Measurements from ENCODE around the gene OARD1. TPM values are rescaled to one million over a fixed set of nuclear protein-coding genes. Genes with fewer than 3 reads are reported as not detected.

OARD1 gene
- total and polyA plus RNA-seq, 2 donors: 16.9 to 26.3 TPM

- no peak overlapping the region for H3K27ac ChIP-seq (ENCODE audit: low read depth)
- 90% methylated on average over 7 of the region's 7 CpGs for WGBS
Observed at GRCh38 chr6:41049955-41050354, 22.2 kb downstream of the OARD1 start.

GRCh38 chr6:41049521-41049920 is 22.6 kb downstream of the OARD1 start:
- Histone ChIP-seq H3K4me3 (ENCODE audit: low read depth, low read length) (no peak overlapping the region), H3K4me1 (ENCODE audit: insufficient read depth) (no peaks in the 10 kb centered on the region), H3K27ac (ENCODE audit: low read depth) (no peak overlapping the region), H3K36me3 (ENCODE audit: insufficient read depth) (no peaks in the 10 kb centered on the region)
- DNase-seq (ENCODE audit: extremely low spot score): no peak
- WGBS: 57% methylated on average over 1 of the region's 1 CpG

More at GRCh38 chr6:41049955-41050354, 22.2 kb downstream of the OARD1 start:
- Histone ChIP-seq H3K4me1 (ENCODE audit: insufficient read depth) (no peaks in the 10 kb centered on the region), H3K4me3 (ENCODE audit: low read depth, low read length) (no peak overlapping the region), H3K36me3 (ENCODE audit: insufficient read depth) (no peaks in the 10 kb centered on the region)
- no peak for DNase-seq (ENCODE audit: extremely low spot score)

- no peak for DNase-seq (ENCODE audit: extremely low spot score)
- 64% methylated on average over 9 of the region's 9 CpGs for WGBS
- Histone ChIP-seq H3K36me3 (ENCODE audit: insufficient read depth) (no peaks in the 10 kb centered on the region), H3K27ac (ENCODE audit: low read depth) (no peak overlapping the region), H3K4me3 (ENCODE audit: low read depth, low read length) (no peak overlapping the region), H3K4me1 (ENCODE audit: insufficient read depth) (no peaks in the 10 kb centered on the region)
Observed at GRCh38 chr6:41047745-41048732, 24.1 kb downstream of the OARD1 start.

- DNase-seq (ENCODE audit: extremely low spot score): no peak
- Histone ChIP-seq H3K4me1 (ENCODE audit: insufficient read depth) (no peaks in the 10 kb centered on the region), H3K4me3 (ENCODE audit: low read depth, low read length) (no peak overlapping the region), H3K36me3 (ENCODE audit: insufficient read depth) (no peaks in the 10 kb centered on the region), H3K27ac (ENCODE audit: low read depth) (no peak overlapping the region)
- WGBS: 98% methylated on average over 2 of the region's 2 CpGs
Observed at GRCh38 chr6:41047306-41047705, 24.9 kb downstream of the OARD1 start.

- Histone ChIP-seq H3K27ac (ENCODE audit: low read depth) (no peak overlapping the region), H3K36me3 (ENCODE audit: insufficient read depth) (no peaks in the 10 kb centered on the region), H3K4me1 (ENCODE audit: insufficient read depth) (no peaks in the 10 kb centered on the region), H3K4me3 (ENCODE audit: low read depth, low read length) (no peak overlapping the region)
- no peak for DNase-seq (ENCODE audit: extremely low spot score)
- 100% methylated on average over 1 of the region's 1 CpG for WGBS
Observed at GRCh38 chr6:41046084-41046483, 26.1 kb downstream of the OARD1 start.

GRCh38 chr6:41045664-41046063 is 26.5 kb downstream of the OARD1 start:
- Histone ChIP-seq H3K27ac (ENCODE audit: low read depth) (no peak overlapping the region), H3K4me3 (ENCODE audit: low read depth, low read length) (no peak overlapping the region), H3K4me1 (ENCODE audit: insufficient read depth) (no peaks in the 10 kb centered on the region), H3K36me3 (ENCODE audit: insufficient read depth) (no peaks in the 10 kb centered on the region)
- no peak for DNase-seq (ENCODE audit: extremely low spot score)
- 70% methylated on average over 5 of the region's 5 CpGs for WGBS

GRCh38 chr6:41043151-41043550 is 29.0 kb downstream of the OARD1 start:
- H3K27ac ChIP-seq (ENCODE audit: low read depth): no peak overlapping the region
- WGBS: 97% methylated on average over 3 of the region's 3 CpGs
- no peaks in the 10 kb centered on the region for H3K4me1 ChIP-seq (ENCODE audit: insufficient read depth)
- H3K36me3 ChIP-seq (ENCODE audit: insufficient read depth): no peaks in the 10 kb centered on the region
- H3K4me3 ChIP-seq (ENCODE audit: low read depth, low read length): no peak overlapping the region
- DNase-seq (ENCODE audit: extremely low spot score): no peak

- Histone ChIP-seq H3K36me3 (ENCODE audit: insufficient read depth) (no peaks in the 10 kb centered on the region), H3K4me3 (ENCODE audit: low read depth, low read length) (no peak within 1 kb of the TSS), H3K4me1 (ENCODE audit: insufficient read depth) (no peaks in the 10 kb centered on the region), H3K27ac (ENCODE audit: low read depth) (no peak within 1 kb of the TSS)
- 93% methylated on average over 10 of the region's 10 CpGs for WGBS
- DNase-seq (ENCODE audit: extremely low spot score): no peak
Observed at GRCh38 chr6:41042226-41043055, 29.7 kb downstream of the OARD1 start, which contains the start of gene TSPO2. Gene TSPO2, plus strand, starts transcription at chr6:41042467. Its CDS starts 519 bp downstream, at chr6:41042986.

GRCh38 chr6:41040940-41041536 is 31.1 kb downstream of the OARD1 start:
- DNase-seq (ENCODE audit: extremely low spot score): no peak
- Histone ChIP-seq H3K27ac (ENCODE audit: low read depth) (no peak overlapping the region), H3K36me3 (ENCODE audit: insufficient read depth) (no peaks in the 10 kb centered on the region), H3K4me1 (ENCODE audit: insufficient read depth) (no peaks in the 10 kb centered on the region), H3K4me3 (ENCODE audit: low read depth, low read length) (no peak overlapping the region)
- WGBS: 81% methylated on average over 1 of the region's 1 CpG

- Histone ChIP-seq H3K36me3 (ENCODE audit: insufficient read depth) (no peaks in the 10 kb centered on the region), H3K4me3 (ENCODE audit: low read depth, low read length) (no peak overlapping the region), H3K27ac (ENCODE audit: low read depth) (no peak overlapping the region), H3K4me1 (ENCODE audit: insufficient read depth) (no peaks in the 10 kb centered on the region)
- 72% methylated on average over 6 of the region's 6 CpGs for WGBS
- no peak for DNase-seq (ENCODE audit: extremely low spot score)
Observed at GRCh38 chr6:41040101-41040939, 31.8 kb downstream of the OARD1 start.

GRCh38 chr6:41039060-41039998 is 32.8 kb downstream of the OARD1 start, which contains the start of gene UNC5CL:
Gene UNC5CL, minus strand, starts transcription at chr6:41039221. Its CDS starts 4,147 bp downstream, at chr6:41035074.
- Histone ChIP-seq H3K27ac (ENCODE audit: low read depth) (no peak within 1 kb of the TSS), H3K4me3 (ENCODE audit: low read depth, low read length) (no peak within 1 kb of the TSS), H3K36me3 (ENCODE audit: insufficient read depth) (no peaks in the 10 kb centered on the region), H3K4me1 (ENCODE audit: insufficient read depth) (no peaks in the 10 kb centered on the region)
- no peak for DNase-seq (ENCODE audit: extremely low spot score)
- 73% methylated on average over 10 of the region's 10 CpGs for WGBS

GRCh38 chr6:41038205-41038604 is 34.0 kb downstream of the OARD1 start:
- no peak overlapping the region for H3K27ac ChIP-seq (ENCODE audit: low read depth)
- H3K4me1 ChIP-seq (ENCODE audit: insufficient read depth): no peaks in the 10 kb centered on the region
- 98% methylated on average over 3 of the region's 3 CpGs for WGBS
- no peaks in the 10 kb centered on the region for H3K36me3 ChIP-seq (ENCODE audit: insufficient read depth)
- no peak for DNase-seq (ENCODE audit: extremely low spot score)
- H3K4me3 ChIP-seq (ENCODE audit: low read depth, low read length): no peak overlapping the region

Data from urinary bladder (tissue), 4 donors.